A549 (cell line): ENCODE measurements around the gene RRP15. TPM values are rescaled to one million over a fixed set of nuclear protein-coding genes. Genes with fewer than 3 reads are reported as not detected.
A peak's percentile ranks its signal among the peaks of the same experiment; 100 is the strongest.

Source experiments
- ATAC-seq, 2 experiments: fragments of 200-7000 bp in 1 of 2; fragments of >200 bp in 1 of 2; cut with Nextera tagmentation in 1 of 2; cut with Tn5 transposase in 1 of 2; 3 replicates each; pipeline versions ENCODE4 v1.8.0 to v1.9.1; 2018 to 2020; ENCODE audit warnings: mild to moderate bottlenecking in 1 of 2, moderate library complexity in 1 of 2
- CTCF ChIA-PET: fragments of 300-600 bp; sonication (Branson Sonifier 250); formaldehyde crosslinking; extraction: SDS; loops from one replicate; lab custom pipeline; 2021; ENCODE audit warnings: antibody characterized with exemption, inconsistent platforms; lab: Yijun Ruan, JAX
- POLR2A ChIA-PET: fragments of 350-600 bp; formaldehyde crosslinking; extraction: SDS; loops from one replicate; lab custom pipeline; 2021; ENCODE audit warnings: antibody characterized with exemption, inconsistent platforms; lab: Yijun Ruan, JAX
- DNase-seq, 2 experiments: peaks; one replicate each; pipeline versions ENCODE4 v3.0.0 to v3.0.0-alpha.2; 2011 to 2016; ENCODE audit warnings: low read depth in 1 of 2, low spot score in 1 of 2
- FAIRE-seq: peaks from 2 replicates; lab custom pipeline; 2011; peaks lifted over from hg19 to GRCh38; lab: Jason Lieb, UNC
- H3K27ac ChIP-seq, 2 experiments: fragments of >200 bp; sonication (Bioruptor Twin); formaldehyde crosslinking; 3 replicates each; pipeline ENCODE4 v1.5.1; 2016 to 2017
- H3K4me1 ChIP-seq: fragments of >200 bp; sonication (Bioruptor Twin); formaldehyde crosslinking; 3 replicates; pipeline ENCODE4 v1.6.1; 2016
- H3K4me2 ChIP-seq: fragments of >200 bp; sonication (Bioruptor Twin); formaldehyde crosslinking; 3 replicates; pipeline ENCODE4 v1.6.1; 2016
- H3K4me3 ChIP-seq: fragments of >200 bp; sonication (Bioruptor Twin); formaldehyde crosslinking; 3 replicates; pipeline ENCODE4 v1.5.1; 2016
- H3K9me3 ChIP-seq: fragments of >200 bp; sonication (Bioruptor Twin); formaldehyde crosslinking; 3 replicates; pipeline ENCODE4 v1.6.1; 2016
- BHLHE40 ChIP-seq: IDR thresholded peaks from 2 replicates; pipeline ENCODE4 v1.6.1; 2012; ENCODE audit warnings: low read depth, low read length, inconsistent platforms
- CEBPB ChIP-seq, 2 experiments: fragments of >200 bp in 1 of 2; sonication (Bioruptor Twin) in 1 of 2; formaldehyde crosslinking in 1 of 2; IDR thresholded peaks; 2 replicates each; pipeline ENCODE4 v1.6.1; 2012 to 2016
- CHD2 ChIP-seq: fragments of 150-350 bp; IDR thresholded peaks from 2 replicates; pipeline ENCODE4 v1.6.1; 2014; ENCODE audit warnings: low read length; ENCODE audit not compliant: partially characterized antibody
- CHD4 ChIP-seq: fragments of 200-600 bp; sonication (generic); IDR thresholded peaks from 2 replicates; pipeline ENCODE4 v1.6.1; 2016; ENCODE audit warnings: antibody characterized with exemption, mild to moderate bottlenecking, borderline replicate concordance
- EHF ChIP-seq: fragments of 250-450 bp; sonication (Bioruptor Pico); IDR thresholded peaks from 2 replicates; pipeline ENCODE4 v1.5.0; 2020; ENCODE audit warnings: mild to moderate bottlenecking
- EHMT2 ChIP-seq: fragments of 200-600 bp; sonication (generic); IDR thresholded peaks from 2 replicates; pipeline ENCODE4 v1.6.1; 2016; ENCODE audit warnings: antibody characterized with exemption, low read depth, mild to moderate bottlenecking, moderate library complexity
- ESRRA ChIP-seq: fragments of 150-350 bp; IDR thresholded peaks from 2 replicates; pipeline ENCODE4 v1.6.1; 2014; ENCODE audit warnings: mild to moderate bottlenecking, low read length, borderline replicate concordance
- FOSL2 ChIP-seq, 2 experiments: fragments of 450-650 bp in 1 of 2; fragments of >200 bp in 1 of 2; sonication (Bioruptor Twin) in 1 of 2; formaldehyde crosslinking; IDR thresholded peaks; 2 replicates each; pipeline versions ENCODE4 v1.5.0 to v1.6.1; 2016 to 2020; ENCODE audit warnings: mild to moderate bottlenecking in 1 of 2, moderate library complexity in 1 of 2
- FOXS1 ChIP-seq: fragments of 250-450 bp; sonication (Bioruptor Pico); IDR thresholded peaks from 2 replicates; pipeline ENCODE4 v1.5.0; 2020; ENCODE audit warnings: mild to moderate bottlenecking, moderate library complexity
- GATA3 ChIP-seq: IDR thresholded peaks from 2 replicates; pipeline ENCODE4 v1.6.1; 2012; ENCODE audit warnings: borderline replicate concordance
- HOXA7 ChIP-seq: fragments of 250-450 bp; sonication (Bioruptor Pico); IDR thresholded peaks from 2 replicates; pipeline ENCODE4 v1.5.0; 2020; ENCODE audit warnings: mild to moderate bottlenecking, moderate library complexity
- HOXB13 ChIP-seq: fragments of 250-450 bp; sonication (Bioruptor Pico); IDR thresholded peaks from 2 replicates; pipeline ENCODE4 v1.5.0; 2020; ENCODE audit warnings: low read depth, mild to moderate bottlenecking, moderate library complexity
- HOXB5 ChIP-seq: fragments of 250-450 bp; sonication (Bioruptor Pico); IDR thresholded peaks from 2 replicates; pipeline ENCODE4 v1.5.0; 2020; ENCODE audit warnings: mild to moderate bottlenecking, moderate library complexity
- JUN ChIP-seq, 2 experiments: fragments of >200 bp; sonication (Bioruptor Twin); formaldehyde crosslinking; IDR thresholded peaks; 2 replicates in 1 of 2; 3 replicates in 1 of 2; pipeline ENCODE4 v1.6.1; 2016 to 2017
- MAFK ChIP-seq: fragments of 450-650 bp; IDR thresholded peaks from 2 replicates; pipeline ENCODE4 v1.6.1; 2014; ENCODE audit not compliant: partially characterized antibody
- MAZ ChIP-seq: fragments of 150-350 bp; IDR thresholded peaks from 2 replicates; pipeline ENCODE4 v1.6.1; 2014; ENCODE audit warnings: antibody characterized with exemption, low read depth, low read length, borderline replicate concordance
- NR3C1 ChIP-seq: fragments of >200 bp; sonication (Bioruptor Twin); formaldehyde crosslinking; IDR thresholded peaks from 3 replicates; pipeline ENCODE4 v1.6.1; 2017
- POLR2A ChIP-seq: IDR thresholded peaks from 2 replicates; pipeline ENCODE4 v1.6.1; 2012; ENCODE audit warnings: mild to moderate bottlenecking, low read length
- POLR2AphosphoS2 ChIP-seq: conservative IDR thresholded peaks from 2 replicates; pipeline ENCODE4 v1.6.1; 2012; ENCODE audit warnings: low read length, improper control_type of control experiment, inconsistent platforms
- RAD21 ChIP-seq, 2 experiments: fragments of >200 bp in 1 of 2; sonication (Bioruptor Twin) in 1 of 2; formaldehyde crosslinking in 1 of 2; IDR thresholded peaks in 1 of 2; conservative IDR thresholded peaks in 1 of 2; 2 replicates in 1 of 2; 3 replicates in 1 of 2; pipeline ENCODE4 v1.6.1; 2012 to 2018; ENCODE audit warnings: inconsistent platforms in 1 of 2
- RARB ChIP-seq: fragments of 250-450 bp; sonication (Bioruptor Pico); IDR thresholded peaks from 2 replicates; pipeline ENCODE4 v1.8.0; 2021; ENCODE audit warnings: mild to moderate bottlenecking, moderate library complexity
- SMC3 ChIP-seq: fragments of >200 bp; sonication (Bioruptor Twin); formaldehyde crosslinking; IDR thresholded peaks from 3 replicates; pipeline ENCODE4 v1.6.1; 2018; ENCODE audit warnings: inconsistent platforms
- SREBF2 ChIP-seq: fragments of 450-650 bp; IDR thresholded peaks from 2 replicates; pipeline ENCODE4 v1.6.1; 2014; ENCODE audit warnings: mild to moderate bottlenecking, moderate library complexity
- TFCP2L1 ChIP-seq: fragments of 250-450 bp; sonication (Bioruptor Pico); IDR thresholded peaks from 2 replicates; pipeline ENCODE4 v1.5.0; 2021; ENCODE audit warnings: mild to moderate bottlenecking
- TP53 ChIP-seq: fragments of 250-450 bp; sonication (Bioruptor Pico); IDR thresholded peaks from 2 replicates; pipeline ENCODE4 v1.5.0; 2021; ENCODE audit warnings: mild to moderate bottlenecking, moderate library complexity
- ZFP36 ChIP-seq: fragments of 450-650 bp; IDR thresholded peaks from 2 replicates; pipeline ENCODE4 v1.6.1; 2014; ENCODE audit warnings: borderline replicate concordance; ENCODE audit not compliant: partially characterized antibody
- ZNF302 ChIP-seq: fragments of 250-450 bp; sonication (Bioruptor Pico); IDR thresholded peaks from 2 replicates; pipeline ENCODE4 v1.9.0; 2021; ENCODE audit warnings: inconsistent platforms, mild to moderate bottlenecking, moderate library complexity
- WGBS: methylation state at CpG from one replicate; pipeline ENCODE4 v1.1.6; 2017; ENCODE audit errors: missing lambda C conversion rate; 5-methylcytosine and 5-hydroxymethylcytosine counted together
- polyA plus RNA-seq, 4 experiments: library from polyadenylated mRNA; depleted of rRNA in 3 of 4; stranded (reverse); fragments of >200 nt; fragmentation: RNase III in 1 of 4; extraction: RNeasy Plus Mini Kit Qiagen cat#74134 plus additional on column Dnase treatment in 1 of 4; gene quantifications; 2 replicates in 3 of 4; 3 replicates in 1 of 4; pipeline ENCODE4 v1.2.3, GENCODE V29; 2011 to 2017
- TF ChIP-seq, protein P1 (sequence below): IDR thresholded peaks from 2 replicates; pipeline ENCODE4 v1.6.1; 2012; ENCODE audit warnings: low read depth, borderline replicate concordance
- TF ChIP-seq, protein P2 (sequence below): fragments of >200 bp; sonication (Bioruptor Twin); formaldehyde crosslinking; IDR thresholded peaks from 3 replicates; pipeline ENCODE4 v1.5.1; 2016
- TF ChIP-seq, protein P3 (sequence below): fragments of 250-450 bp; sonication (Bioruptor Pico); IDR thresholded peaks from 2 replicates; pipeline ENCODE4 v1.5.0; 2021; ENCODE audit warnings: mild to moderate bottlenecking, moderate library complexity, borderline replicate concordance
- TF ChIP-seq, protein P4 (sequence below): fragments of 250-450 bp; sonication (Bioruptor Pico); IDR thresholded peaks from 2 replicates; pipeline ENCODE4 v1.5.0; 2020; ENCODE audit warnings: low read depth, mild to moderate bottlenecking, moderate library complexity
- TF ChIP-seq, protein P5 (sequence below): fragments of >200 bp; sonication (Bioruptor Twin); formaldehyde crosslinking; IDR thresholded peaks from 2 replicates; pipeline ENCODE4 v1.6.1; 2016

The RRP15 gene
- polyA plus RNA-seq, 2 of the 4 experiments (the other 2 are of a cell fraction) = 15.6 to 19.5 TPM

DNA sequence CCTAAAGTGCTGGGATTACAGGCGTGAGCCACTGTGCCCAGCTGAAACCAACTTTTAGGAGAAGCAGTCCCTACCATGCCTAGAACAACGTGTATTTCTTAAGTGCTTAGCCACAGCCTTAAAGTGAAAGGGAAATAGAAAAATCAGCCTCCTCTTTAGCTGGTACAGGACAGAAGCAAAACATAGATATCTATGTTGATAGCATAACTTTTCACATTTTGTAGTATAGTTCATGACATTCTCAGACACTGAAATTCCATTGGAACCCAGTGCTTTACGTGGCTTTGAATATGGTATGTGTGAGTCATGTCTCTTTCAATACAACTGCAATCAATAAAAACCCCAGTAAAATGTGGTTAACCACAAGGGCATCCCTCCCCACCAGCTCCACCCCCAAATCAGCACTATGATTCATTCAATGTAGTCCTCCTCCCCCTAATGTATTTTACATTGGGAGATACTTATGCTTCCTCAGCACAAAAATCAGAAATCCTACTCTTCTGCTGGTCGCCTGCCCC is 92.1 kb downstream of the RRP15 start (continued):
- peak; percentile 55; the same call in 1 of the 2 replicates for TF ChIP-seq FOXS1 (CRISPR knock-in tag)
- TF ChIP-seq TFCP2L1 (CRISPR knock-in tag) = no peak
- TF ChIP-seq, protein P1, sequence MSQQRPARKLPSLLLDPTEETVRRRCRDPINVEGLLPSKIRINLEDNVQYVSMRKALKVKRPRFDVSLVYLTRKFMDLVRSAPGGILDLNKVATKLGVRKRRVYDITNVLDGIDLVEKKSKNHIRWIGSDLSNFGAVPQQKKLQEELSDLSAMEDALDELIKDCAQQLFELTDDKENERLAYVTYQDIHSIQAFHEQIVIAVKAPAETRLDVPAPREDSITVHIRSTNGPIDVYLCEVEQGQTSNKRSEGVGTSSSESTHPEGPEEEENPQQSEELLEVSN = no peak
- peak; percentile 99 for TF ChIP-seq MAFK
- peak; percentile 96 for TF ChIP-seq FOSL2 (IDR thresholded peaks at IDR 0.05)
- TF ChIP-seq FOSL2 (CRISPR knock-in tag; IDR thresholded peaks at IDR 0.05) = peak; percentile 97
- no peak for TF ChIP-seq MAZ
- 0 out of 2 replicates have a peak, but pooled peaks have one; percentile 27 for TF ChIP-seq HOXA7 (CRISPR knock-in tag)
- no peak for TF ChIP-seq CHD2
- TF ChIP-seq, all 56 proteins: peak for 20

DNA sequence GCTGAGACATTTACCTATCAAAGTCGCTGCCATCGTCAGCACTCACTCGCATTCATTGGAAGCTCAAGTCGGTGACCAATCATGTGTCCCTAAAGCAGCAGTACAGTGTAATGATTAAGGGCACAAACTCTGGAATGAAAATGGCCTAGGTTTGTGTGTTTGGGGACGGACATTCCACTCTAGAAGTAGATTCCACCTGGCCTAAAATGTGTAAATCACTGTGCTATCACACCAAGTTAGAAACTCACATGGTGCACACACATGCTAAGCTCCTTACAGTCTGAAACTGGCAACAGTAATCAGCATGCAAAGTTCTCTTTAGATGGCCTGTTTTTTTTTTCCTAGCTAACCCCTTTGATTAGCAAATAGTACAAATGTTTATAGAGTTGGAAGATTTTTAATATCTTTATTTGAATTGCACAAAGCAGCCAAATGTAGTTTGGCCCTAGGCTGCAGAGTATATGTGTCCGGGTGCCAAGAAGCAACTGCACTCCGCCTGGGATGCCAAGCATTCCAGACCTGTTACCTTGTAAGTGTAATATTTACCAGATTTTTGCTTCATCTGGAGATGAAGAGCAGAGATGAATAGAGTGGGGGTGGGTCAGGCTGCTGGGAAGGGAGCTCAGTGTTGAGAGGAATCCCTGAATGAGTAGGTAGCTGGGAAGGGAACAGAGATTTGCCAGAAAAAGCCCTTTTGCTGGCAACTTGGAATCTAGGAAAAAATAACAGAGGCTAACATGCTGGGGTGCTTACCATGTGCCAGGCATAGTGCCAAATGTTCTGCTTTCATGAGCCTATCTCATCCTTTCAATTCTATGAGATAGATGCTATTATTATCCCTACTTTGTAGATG is 95.3 kb downstream of the RRP15 start:
- ChIA-PET POLR2A (interaction anchor here (0.6 to 2.1 kb wide), 12 partner anchors 13 to 1187 kb away, joined by 3 to 27 read pairs (median 5); partner anchors contain the start of gene TGFB2), CTCF (interaction anchor here (1.0 to 1.3 kb wide), 3 partner anchors 35 to 687 kb away, joined by 3 to 6 read pairs (median 3); partner anchors contain the start of gene TGFB2)
- H3K9me3 ChIP-seq = no peaks in the 10 kb centered on the region
- peak overlapping the region; percentile 85 for H3K4me2 ChIP-seq
- FAIRE-seq = peak; percentile 74
- peaks cover 95% of the 10 kb centered on the region for H3K4me1 ChIP-seq
- ATAC-seq = peak; percentile 78 to 81
- WGBS = 1% methylated on average over 7 of the region's 7 CpGs
- 0 out of 3 replicates have a peak overlapping the region, but pooled peaks have one; percentile 14 for H3K4me3 ChIP-seq
- DNase-seq = peak; percentile 59 to 96
- H3K27ac ChIP-seq = peak overlapping the region; percentile 92 to 94
- TF ChIP-seq GATA3 (peak; percentile 99), CHD4 (no peak), NR3C1 (no peak), RAD21 (conservative IDR thresholded peaks at IDR 0.05 in 1 of 2, IDR thresholded peaks at IDR 0.05 in 1 of 2) (peak; percentile 46 to 78), ZFP36 (no peak), HOXB5 (CRISPR knock-in tag) (no peak), HOXB13 (CRISPR knock-in tag) (0 out of 2 replicates have a peak, but pooled peaks have one; percentile 15), EHMT2 (no peak), JUN (IDR thresholded peaks at IDR 0.05) (peak; percentile 96 to 98), CEBPB (IDR thresholded peaks at IDR 0.05) (peak; percentile 87 to 95), SREBF2 (no peak), SMC3 (peak; percentile 71), HOXA7 (CRISPR knock-in tag) (no peak), TP53 (no peak), RARB (CRISPR knock-in tag) (no peak), BHLHE40 (no peak), MAZ (no peak), EHF (0 out of 2 replicates have a peak, but pooled peaks have one; percentile 7), ZNF302 (CRISPR knock-in tag) (peak; percentile 81), ESRRA (no peak), POLR2AphosphoS2 (no peak), POLR2A (no peak)
- TF ChIP-seq, protein P2, sequence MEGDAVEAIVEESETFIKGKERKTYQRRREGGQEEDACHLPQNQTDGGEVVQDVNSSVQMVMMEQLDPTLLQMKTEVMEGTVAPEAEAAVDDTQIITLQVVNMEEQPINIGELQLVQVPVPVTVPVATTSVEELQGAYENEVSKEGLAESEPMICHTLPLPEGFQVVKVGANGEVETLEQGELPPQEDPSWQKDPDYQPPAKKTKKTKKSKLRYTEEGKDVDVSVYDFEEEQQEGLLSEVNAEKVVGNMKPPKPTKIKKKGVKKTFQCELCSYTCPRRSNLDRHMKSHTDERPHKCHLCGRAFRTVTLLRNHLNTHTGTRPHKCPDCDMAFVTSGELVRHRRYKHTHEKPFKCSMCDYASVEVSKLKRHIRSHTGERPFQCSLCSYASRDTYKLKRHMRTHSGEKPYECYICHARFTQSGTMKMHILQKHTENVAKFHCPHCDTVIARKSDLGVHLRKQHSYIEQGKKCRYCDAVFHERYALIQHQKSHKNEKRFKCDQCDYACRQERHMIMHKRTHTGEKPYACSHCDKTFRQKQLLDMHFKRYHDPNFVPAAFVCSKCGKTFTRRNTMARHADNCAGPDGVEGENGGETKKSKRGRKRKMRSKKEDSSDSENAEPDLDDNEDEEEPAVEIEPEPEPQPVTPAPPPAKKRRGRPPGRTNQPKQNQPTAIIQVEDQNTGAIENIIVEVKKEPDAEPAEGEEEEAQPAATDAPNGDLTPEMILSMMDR = no peak
- TF ChIP-seq, protein P3, sequence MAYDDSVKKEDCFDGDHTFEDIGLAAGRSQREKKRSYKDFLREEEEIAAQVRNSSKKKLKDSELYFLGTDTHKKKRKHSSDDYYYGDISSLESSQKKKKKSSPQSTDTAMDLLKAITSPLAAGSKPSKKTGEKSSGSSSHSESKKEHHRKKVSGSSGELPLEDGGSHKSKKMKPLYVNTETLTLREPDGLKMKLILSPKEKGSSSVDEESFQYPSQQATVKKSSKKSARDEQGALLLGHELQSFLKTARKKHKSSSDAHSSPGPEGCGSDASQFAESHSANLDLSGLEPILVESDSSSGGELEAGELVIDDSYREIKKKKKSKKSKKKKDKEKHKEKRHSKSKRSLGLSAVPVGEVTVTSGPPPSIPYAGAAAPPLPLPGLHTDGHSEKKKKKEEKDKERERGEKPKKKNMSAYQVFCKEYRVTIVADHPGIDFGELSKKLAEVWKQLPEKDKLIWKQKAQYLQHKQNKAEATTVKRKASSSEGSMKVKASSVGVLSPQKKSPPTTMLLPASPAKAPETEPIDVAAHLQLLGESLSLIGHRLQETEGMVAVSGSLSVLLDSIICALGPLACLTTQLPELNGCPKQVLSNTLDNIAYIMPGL (CRISPR knock-in tag) = no peak
- TF ChIP-seq, protein P4, sequence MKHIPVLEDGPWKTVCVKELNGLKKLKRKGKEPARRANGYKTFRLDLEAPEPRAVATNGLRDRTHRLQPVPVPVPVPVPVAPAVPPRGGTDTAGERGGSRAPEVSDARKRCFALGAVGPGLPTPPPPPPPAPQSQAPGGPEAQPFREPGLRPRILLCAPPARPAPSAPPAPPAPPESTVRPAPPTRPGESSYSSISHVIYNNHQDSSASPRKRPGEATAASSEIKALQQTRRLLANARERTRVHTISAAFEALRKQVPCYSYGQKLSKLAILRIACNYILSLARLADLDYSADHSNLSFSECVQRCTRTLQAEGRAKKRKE (CRISPR knock-in tag) = peak; percentile 12; the same call in 1 of the 2 replicates
- TF ChIP-seq, protein P5, sequence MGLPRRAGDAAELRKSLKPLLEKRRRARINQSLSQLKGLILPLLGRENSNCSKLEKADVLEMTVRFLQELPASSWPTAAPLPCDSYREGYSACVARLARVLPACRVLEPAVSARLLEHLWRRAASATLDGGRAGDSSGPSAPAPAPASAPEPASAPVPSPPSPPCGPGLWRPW = peak; percentile 51; the same call in 1 of the 2 replicates
